Prostate gland (tissue), 2 donors: Measurements from ENCODE around the gene KCND1.

Experiments used
- POLR2AphosphoS5 ChIP-seq: sonication (generic); formaldehyde crosslinking; IDR thresholded peaks from one replicate; pipeline ENCODE4 v1.6.1; 2017; ENCODE audit warnings: antibody characterized with exemption
- TF ChIP-seq, protein P1 (sequence below), 4 experiments: fragments of 200-600 bp in 2 of 4; fragments of 450-650 bp in 2 of 4; sonication (generic) in 2 of 4; IDR thresholded peaks; 1 replicate in 3 of 4; 2 replicates in 1 of 4; pipeline ENCODE4 v1.5.1; 2016 to 2019; ENCODE audit warnings: antibody characterized with exemption in 4 of 4, mild to moderate bottlenecking in 2 of 4, moderate library complexity in 2 of 4

DNA sequence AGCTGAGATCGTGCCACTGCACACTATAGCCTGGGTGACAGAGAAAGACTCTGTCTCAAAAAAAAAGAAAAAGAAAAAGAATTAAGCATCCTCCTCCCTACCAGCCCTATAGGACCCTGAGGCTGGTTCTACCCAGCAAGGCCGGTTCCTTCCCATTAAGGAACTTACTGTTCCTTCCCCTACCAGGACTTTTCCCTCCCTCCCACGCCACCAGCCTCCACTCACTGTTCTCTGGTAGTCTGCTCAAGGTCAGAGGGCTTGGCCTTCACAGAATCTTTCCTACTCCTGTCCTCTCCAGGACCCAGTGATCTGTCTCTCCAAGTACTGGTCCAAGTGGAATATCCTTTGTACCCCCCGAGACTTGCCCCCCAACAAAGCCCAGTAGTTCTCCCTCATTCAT is 29.0 kb upstream of the KCND1 start:
- TF ChIP-seq, protein P1, sequence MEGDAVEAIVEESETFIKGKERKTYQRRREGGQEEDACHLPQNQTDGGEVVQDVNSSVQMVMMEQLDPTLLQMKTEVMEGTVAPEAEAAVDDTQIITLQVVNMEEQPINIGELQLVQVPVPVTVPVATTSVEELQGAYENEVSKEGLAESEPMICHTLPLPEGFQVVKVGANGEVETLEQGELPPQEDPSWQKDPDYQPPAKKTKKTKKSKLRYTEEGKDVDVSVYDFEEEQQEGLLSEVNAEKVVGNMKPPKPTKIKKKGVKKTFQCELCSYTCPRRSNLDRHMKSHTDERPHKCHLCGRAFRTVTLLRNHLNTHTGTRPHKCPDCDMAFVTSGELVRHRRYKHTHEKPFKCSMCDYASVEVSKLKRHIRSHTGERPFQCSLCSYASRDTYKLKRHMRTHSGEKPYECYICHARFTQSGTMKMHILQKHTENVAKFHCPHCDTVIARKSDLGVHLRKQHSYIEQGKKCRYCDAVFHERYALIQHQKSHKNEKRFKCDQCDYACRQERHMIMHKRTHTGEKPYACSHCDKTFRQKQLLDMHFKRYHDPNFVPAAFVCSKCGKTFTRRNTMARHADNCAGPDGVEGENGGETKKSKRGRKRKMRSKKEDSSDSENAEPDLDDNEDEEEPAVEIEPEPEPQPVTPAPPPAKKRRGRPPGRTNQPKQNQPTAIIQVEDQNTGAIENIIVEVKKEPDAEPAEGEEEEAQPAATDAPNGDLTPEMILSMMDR (IDR thresholded peaks at IDR 0.05): no peak
- no peak for TF ChIP-seq POLR2AphosphoS5
